SU-DHL-6 (cell line): ENCODE results near the gene PLA2G4B.

Experiments used
- H2AFZ ChIP-seq: fragments of 200-600 bp; sonication (generic); 2 replicates; pipeline ENCODE4 v1.6.1; 2014; ENCODE audit warnings: low read depth, mild to moderate bottlenecking, moderate library complexity, mixed read lengths, antibody characterized with exemption, low read length; ENCODE audit not compliant: severe bottlenecking
- H3F3A ChIP-seq: fragments of 200-600 bp; shearing (Covaris generic); 2 replicates; pipeline ENCODE4 v1.6.0; 2016; ENCODE audit warnings: antibody characterized with exemption, mild to moderate bottlenecking; ENCODE audit not compliant: insufficient read depth
- H3K27ac ChIP-seq: fragments of 200-600 bp; sonication (generic); 2 replicates; pipeline ENCODE4 v1.5.1; 2016; ENCODE audit warnings: low read depth, mild to moderate bottlenecking, low read length, moderate library complexity, mixed read lengths
- H3K27me3 ChIP-seq: fragments of 200-600 bp; sonication (generic), shearing (Covaris generic); 2 replicates; pipeline ENCODE4 v1.6.0; 2014; ENCODE audit warnings: mild to moderate bottlenecking, low read length
- H3K36me3 ChIP-seq: fragments of 200-600 bp; sonication (generic); 2 replicates; pipeline ENCODE4 v1.6.1; 2014; ENCODE audit warnings: mild to moderate bottlenecking, low read length, mixed read lengths
- H3K4me2 ChIP-seq: fragments of 300-600, 200-600 bp; shearing (Covaris generic), sonication (generic); 2 replicates; pipeline ENCODE4 v1.6.0; 2014; ENCODE audit warnings: low read length, low read depth, mild to moderate bottlenecking; ENCODE audit not compliant: poor library complexity, severe bottlenecking
- H3K4me3 ChIP-seq: fragments of 200-600 bp; sonication (generic); 2 replicates; pipeline ENCODE4 v1.5.1; 2014; ENCODE audit warnings: antibody characterized with exemption, low read length, mild to moderate bottlenecking, mixed read lengths; ENCODE audit not compliant: insufficient read depth, poor library complexity, severe bottlenecking
- H3K79me2 ChIP-seq: fragments of 200-600 bp; sonication (generic); 2 replicates; pipeline ENCODE4 v1.6.1; 2014; ENCODE audit warnings: mild to moderate bottlenecking, low read length, moderate library complexity; ENCODE audit not compliant: insufficient read depth
- H3K9ac ChIP-seq: fragments of 200-600 bp; sonication (generic); 2 replicates; pipeline ENCODE4 v1.7.0; 2014; ENCODE audit warnings: mild to moderate bottlenecking, low read length
- H3K9me2 ChIP-seq: fragments of 200-600 bp; sonication (generic); replicated peaks from 2 replicates; pipeline ENCODE4 v1.6.1; 2014; ENCODE audit warnings: low read length; ENCODE audit not compliant: insufficient read depth
- H3K9me3 ChIP-seq: fragments of 200-600 bp; sonication (generic); 2 replicates; pipeline ENCODE4 v1.6.1; 2014; ENCODE audit warnings: low read length, mixed read lengths; ENCODE audit not compliant: insufficient read depth
- H4K20me1 ChIP-seq: fragments of 200-600 bp; sonication (generic); 2 replicates; pipeline ENCODE4 v1.6.1; 2014; ENCODE audit warnings: low read depth, mild to moderate bottlenecking, antibody characterized with exemption, low read length, moderate library complexity, mixed read lengths
- EZH2phosphoT487 ChIP-seq: fragments of 200-600 bp; sonication (generic), shearing (Covaris generic); conservative IDR thresholded peaks from 2 replicates; pipeline ENCODE4 v1.6.1; 2018; ENCODE audit warnings: mild to moderate bottlenecking, antibody characterized with exemption, low read length, moderate library complexity, mixed read lengths
- TF ChIP-seq, protein P1 (sequence below): fragments of 200-600 bp; sonication (generic); IDR thresholded peaks from one replicate; pipeline ENCODE4 v1.5.1; 2017; ENCODE audit warnings: antibody characterized with exemption, mild to moderate bottlenecking, low read length, moderate library complexity; ENCODE audit not compliant: insufficient read depth, poor library complexity, severe bottlenecking

Gene PLA2G4B

DNA sequence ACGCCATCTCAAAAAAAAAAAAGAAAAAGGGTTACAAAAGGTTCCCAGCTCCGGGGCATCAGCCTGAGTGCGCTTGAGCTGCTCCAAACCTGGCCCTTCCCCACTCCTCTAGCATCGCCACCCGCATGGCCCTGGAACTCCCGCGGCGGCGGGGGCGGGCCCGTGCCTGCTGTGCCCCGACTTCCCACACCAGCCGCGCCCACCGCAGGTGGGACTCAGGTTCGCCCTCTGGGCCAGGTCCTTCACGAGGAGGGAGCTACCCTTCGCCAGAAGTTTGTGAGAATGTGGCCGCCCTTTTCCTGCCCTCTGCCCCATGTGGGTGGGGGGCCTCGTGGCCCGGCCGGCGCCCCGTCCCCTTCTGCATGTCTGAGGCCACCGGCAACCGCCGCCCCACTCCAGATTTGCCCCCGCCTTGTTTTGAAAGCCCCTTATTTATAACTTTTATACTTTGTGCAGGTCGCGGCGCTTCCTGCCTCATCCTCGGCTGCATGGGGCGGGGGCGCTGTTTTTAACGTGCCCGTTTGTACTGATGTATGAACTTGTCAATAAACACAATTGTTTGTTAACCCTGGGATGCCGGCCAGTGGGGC lies 11.3 kb upstream of the PLA2G4B start:
- no peaks in the 10 kb centered on the region for H3F3A ChIP-seq
- H3K4me2 ChIP-seq = peak overlapping the region; percentile 81
- no peak overlapping the region for H3K27ac ChIP-seq
- no peaks in the 10 kb centered on the region for H3K9me2 ChIP-seq
- TF ChIP-seq, protein P1, sequence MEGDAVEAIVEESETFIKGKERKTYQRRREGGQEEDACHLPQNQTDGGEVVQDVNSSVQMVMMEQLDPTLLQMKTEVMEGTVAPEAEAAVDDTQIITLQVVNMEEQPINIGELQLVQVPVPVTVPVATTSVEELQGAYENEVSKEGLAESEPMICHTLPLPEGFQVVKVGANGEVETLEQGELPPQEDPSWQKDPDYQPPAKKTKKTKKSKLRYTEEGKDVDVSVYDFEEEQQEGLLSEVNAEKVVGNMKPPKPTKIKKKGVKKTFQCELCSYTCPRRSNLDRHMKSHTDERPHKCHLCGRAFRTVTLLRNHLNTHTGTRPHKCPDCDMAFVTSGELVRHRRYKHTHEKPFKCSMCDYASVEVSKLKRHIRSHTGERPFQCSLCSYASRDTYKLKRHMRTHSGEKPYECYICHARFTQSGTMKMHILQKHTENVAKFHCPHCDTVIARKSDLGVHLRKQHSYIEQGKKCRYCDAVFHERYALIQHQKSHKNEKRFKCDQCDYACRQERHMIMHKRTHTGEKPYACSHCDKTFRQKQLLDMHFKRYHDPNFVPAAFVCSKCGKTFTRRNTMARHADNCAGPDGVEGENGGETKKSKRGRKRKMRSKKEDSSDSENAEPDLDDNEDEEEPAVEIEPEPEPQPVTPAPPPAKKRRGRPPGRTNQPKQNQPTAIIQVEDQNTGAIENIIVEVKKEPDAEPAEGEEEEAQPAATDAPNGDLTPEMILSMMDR = peak; percentile 22
- TF ChIP-seq EZH2phosphoT487 = no peak
- no peaks in the 10 kb centered on the region for H3K27me3 ChIP-seq
- no peaks in the 10 kb centered on the region for H3K36me3 ChIP-seq
- peak overlapping the region; percentile 65 for H3K9ac ChIP-seq
- H2AFZ ChIP-seq = peak overlapping the region; percentile 92
- H4K20me1 ChIP-seq = no peaks in the 10 kb centered on the region
- H3K9me3 ChIP-seq = no peaks in the 10 kb centered on the region
- no peaks in the 10 kb centered on the region for H3K79me2 ChIP-seq
- H3K4me3 ChIP-seq = peak overlapping the region; percentile 72

DNA sequence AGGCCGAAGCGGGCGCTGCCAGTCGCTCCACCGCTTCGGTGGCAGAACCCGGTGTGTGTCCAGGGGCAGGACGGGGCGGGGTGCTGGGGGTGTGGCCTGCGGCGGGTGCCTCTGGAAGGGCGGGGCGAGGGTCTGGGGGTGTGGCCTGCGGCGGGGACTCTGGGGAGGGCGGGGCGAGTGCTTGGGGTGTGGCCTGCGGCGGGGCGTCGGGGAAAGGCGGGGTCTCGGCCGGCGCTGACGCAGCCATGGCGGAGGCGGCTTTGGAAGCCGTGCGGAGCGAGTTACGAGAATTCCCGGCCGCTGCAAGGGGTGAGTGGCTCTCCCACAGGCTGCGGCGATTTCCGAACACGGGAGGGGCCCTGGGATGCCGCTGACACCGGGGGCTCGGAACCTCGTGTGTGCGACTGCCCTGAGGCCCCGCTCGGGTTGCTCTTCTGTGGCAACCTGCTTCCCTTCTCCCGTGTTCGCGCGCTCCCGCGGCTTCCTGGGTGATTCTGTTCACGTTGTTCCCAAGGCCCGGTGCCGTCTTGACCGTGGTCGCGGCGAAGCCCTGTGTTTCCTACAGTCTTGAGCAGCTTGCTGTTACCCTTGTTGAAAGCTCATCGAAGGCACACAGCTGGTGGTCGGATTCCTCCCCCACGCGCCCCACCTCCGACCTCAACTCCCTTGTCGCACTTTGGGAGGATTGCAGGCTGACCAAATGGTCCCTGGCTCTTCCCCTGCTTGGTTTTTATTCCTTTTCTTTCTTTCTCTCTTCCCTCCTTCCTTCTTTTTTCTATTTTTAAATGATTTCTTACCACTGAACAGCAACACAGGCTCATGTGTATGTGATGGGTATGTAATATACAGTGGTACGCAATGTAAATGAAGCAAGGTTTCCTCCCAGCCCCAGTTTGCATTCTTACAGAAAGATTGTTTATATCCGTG lies 10.5 kb upstream of the PLA2G4B start, which contains the start of gene JMJD7:
Gene JMJD7 (plus strand): TSS at position 213 of the 927 bp plus-strand sequence. CDS start 33 bp downstream, at position 246.
- H3K9me2 ChIP-seq = no peaks in the 10 kb centered on the region
- TF ChIP-seq, protein P1 = no peak
- TF ChIP-seq EZH2phosphoT487 = no peak

DNA sequence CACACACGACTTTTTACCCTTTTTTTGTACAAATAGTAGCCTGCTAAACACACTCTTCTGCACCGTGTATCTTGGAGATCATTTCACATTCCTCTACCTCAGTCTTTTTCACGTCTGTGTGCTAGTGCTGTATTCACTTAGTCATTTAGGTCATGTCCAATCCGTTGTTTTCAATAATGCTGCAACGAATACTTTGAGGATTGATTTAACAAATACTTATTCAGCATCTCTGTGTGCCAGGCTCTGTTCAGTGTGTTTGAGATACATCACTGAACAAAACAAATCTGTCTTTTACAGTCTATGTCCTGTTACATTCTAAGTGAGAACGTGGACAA lies 9.9 kb upstream of the PLA2G4B start:
- no peaks in the 10 kb centered on the region for H3K9me3 ChIP-seq
- no peak overlapping the region for H2AFZ ChIP-seq
- H3K4me3 ChIP-seq = peak overlapping the region; percentile 72
- H3F3A ChIP-seq = no peaks in the 10 kb centered on the region
- H3K9ac ChIP-seq = peak overlapping the region; percentile 65; the same call in 1 of the 2 replicates
- no peaks in the 10 kb centered on the region for H3K9me2 ChIP-seq
- H3K4me2 ChIP-seq = peak overlapping the region; percentile 81
- no peaks in the 10 kb centered on the region for H3K36me3 ChIP-seq
- H3K27me3 ChIP-seq = no peaks in the 10 kb centered on the region
- TF ChIP-seq, protein P1 = no peak
- no peak for TF ChIP-seq EZH2phosphoT487
- no peak overlapping the region for H3K27ac ChIP-seq
- no peaks in the 10 kb centered on the region for H4K20me1 ChIP-seq
- H3K79me2 ChIP-seq = no peaks in the 10 kb centered on the region

More for the DNA sequence above, 10.5 kb upstream of the PLA2G4B start, which contains the start of gene JMJD7:
- Histone ChIP-seq H2AFZ (peak within 1 kb of the TSS; percentile 94), H3K9me3 (no peaks in the 10 kb centered on the region), H3K79me2 (no peaks in the 10 kb centered on the region), H3K27ac (no peak within 1 kb of the TSS), H3K36me3 (no peaks in the 10 kb centered on the region), H4K20me1 (no peaks in the 10 kb centered on the region), H3K27me3 (no peaks in the 10 kb centered on the region), H3K4me3 (peak within 1 kb of the TSS; percentile 72), H3K4me2 (peak within 1 kb of the TSS; percentile 81), H3F3A (no peaks in the 10 kb centered on the region), H3K9ac (peak within 1 kb of the TSS; percentile 65)
